Activated CD8-positive, alpha-beta memory T cell treated with anti-CD3 and anti-CD28 coated beads, Interleukin-2, amount 10 ng/mL, durations not matched to agents 7 days and 5 days (primary cell): ENCODE results near the gene OTOG. TPM values are rescaled to one million over a fixed set of nuclear protein-coding genes. Genes with fewer than 3 reads are reported as not detected.

Experiments
- ATAC-seq: fragments of 150-1000 bp; cut with Tn5 transposase; one replicate; pipeline ENCODE4 v1.10.0; 2021; ENCODE audit warnings: moderate library complexity
- CTCF ChIA-PET: fragments of 350-600 bp; sonication (Branson Sonifier 250); formaldehyde crosslinking; loops from one replicate; lab custom pipeline; 2021; ENCODE audit warnings: antibody characterized with exemption; lab: Charles Lee
- DNase-seq: peaks from one replicate; pipeline ENCODE4 v3.0.0-alpha.2; 2020
- H3K27ac Mint-ChIP-seq: one replicate; pipeline ENCODE4 v1.8.0; 2021; ENCODE audit warnings: mild to moderate bottlenecking, mixed read lengths
- H3K27me3 Mint-ChIP-seq: one replicate; pipeline ENCODE4 v1.8.0; 2021; ENCODE audit warnings: mixed read lengths
- H3K36me3 Mint-ChIP-seq: one replicate; pipeline ENCODE4 v1.8.0; 2021; ENCODE audit warnings: mild to moderate bottlenecking, mixed read lengths
- H3K4me1 Mint-ChIP-seq: one replicate; pipeline ENCODE4 v1.8.0; 2021; ENCODE audit warnings: mixed read lengths
- H3K4me3 Mint-ChIP-seq: one replicate; pipeline ENCODE4 v1.8.0; 2021; ENCODE audit warnings: mild to moderate bottlenecking, moderate library complexity, mixed read lengths
- H3K9me3 Mint-ChIP-seq: one replicate; pipeline ENCODE4 v1.8.0; 2022; ENCODE audit warnings: low read depth, mixed read lengths
- total RNA-seq, 2 experiments: library from RNA; stranded (reverse); gene quantifications; one replicate each; pipeline ENCODE4 v1.2.3, GENCODE V29; 2021

Gene OTOG
- total RNA-seq, 2 experiments from 2014 or later = not detected

GRCh38 chr11:17578296-17578695 lies 31.2 kb downstream of the OTOG start:
- DNase-seq (no peak), ATAC-seq (no peak)
- Mint-ChIP-seq H3K36me3 (no peaks in the 10 kb centered on the region), H3K27ac (no peak overlapping the region), H3K9me3 (no peaks in the 10 kb centered on the region), H3K4me3 (no peak overlapping the region), H3K4me1 (no peaks in the 10 kb centered on the region), H3K27me3 (peaks cover 19% of the 10 kb centered on the region)
- CTCF ChIA-PET = no interaction called here

- Mint-ChIP-seq H3K4me3 (no peak overlapping the region), H3K4me1 (no peaks in the 10 kb centered on the region), H3K9me3 (no peaks in the 10 kb centered on the region), H3K27ac (no peak overlapping the region), H3K36me3 (no peaks in the 10 kb centered on the region), H3K27me3 (peaks cover 22% of the 10 kb centered on the region)
- DNase-seq = no peak
- ATAC-seq = no peak
- CTCF ChIA-PET = no interaction called here
Observed at GRCh38 chr11:17578958-17579357, 31.9 kb downstream of the OTOG start.

GRCh38 chr11:17579451-17579850 lies 32.4 kb downstream of the OTOG start:
- Mint-ChIP-seq H3K4me3 (no peak overlapping the region), H3K27ac (no peak overlapping the region), H3K9me3 (no peaks in the 10 kb centered on the region), H3K27me3 (peaks cover 22% of the 10 kb centered on the region), H3K36me3 (no peaks in the 10 kb centered on the region), H3K4me1 (no peaks in the 10 kb centered on the region)
- ATAC-seq (no peak), DNase-seq (no peak)
- CTCF ChIA-PET = no interaction called here

- H3K4me3 Mint-ChIP-seq = no peak overlapping the region
- H3K27ac Mint-ChIP-seq = no peak overlapping the region
- CTCF ChIA-PET = no interaction called here
- H3K4me1 Mint-ChIP-seq = no peaks in the 10 kb centered on the region
- peaks cover 26% of the 10 kb centered on the region for H3K27me3 Mint-ChIP-seq
- ATAC-seq (no peak), DNase-seq (no peak)
- no peaks in the 10 kb centered on the region for H3K9me3 Mint-ChIP-seq
- no peaks in the 10 kb centered on the region for H3K36me3 Mint-ChIP-seq
Observed at GRCh38 chr11:17580271-17580670, 33.2 kb downstream of the OTOG start.

- DNase-seq = no peak
- Mint-ChIP-seq H3K27me3 (peaks cover 33% of the 10 kb centered on the region), H3K9me3 (no peaks in the 10 kb centered on the region), H3K4me1 (no peaks in the 10 kb centered on the region), H3K4me3 (no peak overlapping the region), H3K27ac (no peak overlapping the region), H3K36me3 (no peaks in the 10 kb centered on the region)
- CTCF ChIA-PET = no interaction called here
- no peak for ATAC-seq
Observed at GRCh38 chr11:17581036-17581731, 34.1 kb downstream of the OTOG start.

- Mint-ChIP-seq H3K4me1 (no peaks in the 10 kb centered on the region), H3K27me3 (peaks cover 33% of the 10 kb centered on the region), H3K36me3 (no peaks in the 10 kb centered on the region), H3K9me3 (no peaks in the 10 kb centered on the region), H3K4me3 (no peak overlapping the region), H3K27ac (no peak overlapping the region)
- DNase-seq = no peak
- CTCF ChIA-PET = no interaction called here
- no peak for ATAC-seq
Observed at GRCh38 chr11:17581732-17582053, 34.6 kb downstream of the OTOG start.

GRCh38 chr11:17585911-17586695 lies 39.0 kb downstream of the OTOG start:
- CTCF ChIA-PET = no interaction called here
- Mint-ChIP-seq H3K4me3 (no peak overlapping the region), H3K9me3 (no peaks in the 10 kb centered on the region), H3K27ac (no peak overlapping the region), H3K27me3 (peaks cover 24% of the 10 kb centered on the region), H3K36me3 (no peaks in the 10 kb centered on the region), H3K4me1 (no peaks in the 10 kb centered on the region)
- ATAC-seq (no peak), DNase-seq (no peak)

GRCh38 chr11:17588166-17588565 lies 41.1 kb downstream of the OTOG start:
- no peaks in the 10 kb centered on the region for H3K4me1 Mint-ChIP-seq
- H3K27me3 Mint-ChIP-seq = peaks cover 18% of the 10 kb centered on the region
- CTCF ChIA-PET = no interaction called here
- H3K9me3 Mint-ChIP-seq = no peaks in the 10 kb centered on the region
- no peak overlapping the region for H3K4me3 Mint-ChIP-seq
- DNase-seq (no peak), ATAC-seq (no peak)
- H3K36me3 Mint-ChIP-seq = no peaks in the 10 kb centered on the region
- no peak overlapping the region for H3K27ac Mint-ChIP-seq

GRCh38 chr11:17588721-17589120 lies 41.7 kb downstream of the OTOG start:
- no peak overlapping the region for H3K27ac Mint-ChIP-seq
- DNase-seq = no peak
- ATAC-seq = no peak
- CTCF ChIA-PET = no interaction called here
- no peaks in the 10 kb centered on the region for H3K9me3 Mint-ChIP-seq
- no peak overlapping the region for H3K4me3 Mint-ChIP-seq
- no peaks in the 10 kb centered on the region for H3K36me3 Mint-ChIP-seq
- H3K4me1 Mint-ChIP-seq = no peaks in the 10 kb centered on the region
- H3K27me3 Mint-ChIP-seq = peaks cover 15% of the 10 kb centered on the region

- H3K36me3 Mint-ChIP-seq = no peaks in the 10 kb centered on the region
- no peak for ATAC-seq
Observed at GRCh38 chr11:17590463-17590862, 43.4 kb downstream of the OTOG start.

GRCh38 chr11:17591293-17591692 lies 44.2 kb downstream of the OTOG start:
- H3K4me1 Mint-ChIP-seq = no peaks in the 10 kb centered on the region
- peaks cover 3% of the 10 kb centered on the region for H3K27me3 Mint-ChIP-seq
- no peaks in the 10 kb centered on the region for H3K9me3 Mint-ChIP-seq
- no peak overlapping the region for H3K4me3 Mint-ChIP-seq
- no peaks in the 10 kb centered on the region for H3K36me3 Mint-ChIP-seq
- no peak overlapping the region for H3K27ac Mint-ChIP-seq
- ATAC-seq (no peak), DNase-seq (no peak)
- CTCF ChIA-PET = no interaction called here

More at GRCh38 chr11:17590463-17590862, 43.4 kb downstream of the OTOG start:
- Mint-ChIP-seq H3K27ac (no peak overlapping the region), H3K4me3 (no peak overlapping the region), H3K4me1 (no peaks in the 10 kb centered on the region), H3K9me3 (no peaks in the 10 kb centered on the region), H3K27me3 (peaks cover 8% of the 10 kb centered on the region)
- CTCF ChIA-PET = interaction anchor here (1.1 kb wide), 1 partner anchor 8 kb away, joined by 3 read pairs; no protein-coding TSS in a partner anchor
- no peak for DNase-seq

- no peak overlapping the region for H3K4me3 Mint-ChIP-seq
- peaks cover 3% of the 10 kb centered on the region for H3K27me3 Mint-ChIP-seq
- ATAC-seq (no peak), DNase-seq (no peak)
- H3K36me3 Mint-ChIP-seq = no peaks in the 10 kb centered on the region
- CTCF ChIA-PET = no interaction called here
- H3K9me3 Mint-ChIP-seq = no peaks in the 10 kb centered on the region
- no peaks in the 10 kb centered on the region for H3K4me1 Mint-ChIP-seq
- H3K27ac Mint-ChIP-seq = no peak overlapping the region
Observed at GRCh38 chr11:17593466-17594245, 46.6 kb downstream of the OTOG start.

- H3K4me3 Mint-ChIP-seq = no peak overlapping the region
- DNase-seq = no peak
- H3K36me3 Mint-ChIP-seq = no peaks in the 10 kb centered on the region
- no peak overlapping the region for H3K27ac Mint-ChIP-seq
- CTCF ChIA-PET = no interaction called here
- peaks cover 8% of the 10 kb centered on the region for H3K27me3 Mint-ChIP-seq
- no peak for ATAC-seq
- H3K9me3 Mint-ChIP-seq = no peaks in the 10 kb centered on the region
- H3K4me1 Mint-ChIP-seq = no peaks in the 10 kb centered on the region
Observed at GRCh38 chr11:17594686-17595192, 47.7 kb downstream of the OTOG start.
